ENCODE measurements around the gene GON4L.
"Not testable (repeated sequence)": the region's sequence is repeated elsewhere in the genome, so short reads cannot be mapped to it uniquely, and the experiment has no call there.

GRCh38 chr1:155704414-155704813 lies 152.6 kb downstream of the GON4L start:
- not testable (repeated sequence) for TF ChIP-seq POLR2A, CTCF (IDR thresholded peaks at IDR 0.05)
